Stimulated activated CD8-positive, alpha-beta memory T cell treated with anti-CD3 and anti-CD28 coated beads, Interleukin-12 subunit alpha, Interleukin-12 subunit beta, amount 100 ng/mL, for 24 hours (primary cell): ENCODE results near the gene SEMA3D.

Experiments
- DNase-seq: peaks from one replicate; pipeline ENCODE4 v3.0.0-alpha.2; 2020; ENCODE audit errors: extremely low read depth

SEMA3D gene

GRCh38 chr7:85079434-85079833 is 107.4 kb downstream of the SEMA3D start:
- DNase-seq, result no peak

GRCh38 chr7:85078181-85078580 is 108.7 kb downstream of the SEMA3D start:
- no peak for DNase-seq

- DNase-seq, result no peak
These were observed 111.0 kb downstream of the SEMA3D start for GRCh38 chr7:85075864-85076263.

DNA sequence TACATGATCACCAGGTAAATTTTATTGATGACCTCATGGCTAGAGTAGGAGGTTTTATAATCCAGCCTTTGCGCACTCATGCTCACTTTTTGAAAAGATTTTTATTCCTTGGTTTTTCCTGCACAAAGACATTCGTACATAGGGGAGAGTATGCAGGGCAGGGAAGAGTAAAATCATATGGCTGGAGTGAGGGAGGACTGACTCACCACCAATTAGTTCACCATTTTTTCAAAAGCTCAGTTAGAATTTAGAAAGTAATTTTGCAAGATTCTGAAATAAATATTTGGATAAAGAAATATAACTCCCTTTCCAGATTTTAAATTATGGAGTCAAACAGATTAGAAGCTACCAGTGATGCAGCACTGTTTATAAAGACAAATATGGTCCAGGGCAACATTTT is 111.9 kb downstream of the SEMA3D start:
- DNase-seq, result no peak

GRCh38 chr7:85074016-85074415 is 112.8 kb downstream of the SEMA3D start:
- no peak for DNase-seq

DNA sequence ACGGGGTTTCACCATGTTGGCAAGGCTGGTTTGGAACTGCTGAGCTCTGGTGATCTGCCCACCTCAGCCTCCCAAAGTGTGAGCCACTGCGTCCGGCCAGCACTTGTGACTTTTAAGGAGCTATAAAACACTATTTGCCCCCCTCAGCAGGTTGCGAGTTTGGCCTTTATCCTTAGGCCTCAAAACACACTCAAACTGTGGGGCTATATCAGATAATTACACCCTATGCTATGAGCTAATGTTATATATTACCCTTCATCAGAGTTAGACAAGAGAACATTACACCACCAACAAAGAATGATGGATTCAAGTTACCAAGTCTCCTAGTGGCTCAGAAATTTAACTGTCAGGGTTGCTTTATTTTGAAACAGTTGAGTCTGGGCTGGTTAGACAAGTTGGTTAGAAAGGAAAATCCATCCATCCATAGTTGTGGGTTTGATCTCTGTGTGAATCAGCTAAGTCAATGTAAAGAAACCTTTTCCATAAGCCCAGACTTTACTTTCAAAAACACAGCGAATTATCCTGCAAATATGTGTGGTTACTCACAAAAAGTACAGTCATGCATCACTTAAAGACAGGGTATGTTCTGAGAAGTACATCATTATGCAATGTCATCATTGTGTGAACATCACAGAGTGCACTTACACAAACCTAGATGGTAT is 115.8 kb downstream of the SEMA3D start:
- no peak for DNase-seq

GRCh38 chr7:85068799-85069198 is 118.1 kb downstream of the SEMA3D start:
- no peak for DNase-seq

DNA sequence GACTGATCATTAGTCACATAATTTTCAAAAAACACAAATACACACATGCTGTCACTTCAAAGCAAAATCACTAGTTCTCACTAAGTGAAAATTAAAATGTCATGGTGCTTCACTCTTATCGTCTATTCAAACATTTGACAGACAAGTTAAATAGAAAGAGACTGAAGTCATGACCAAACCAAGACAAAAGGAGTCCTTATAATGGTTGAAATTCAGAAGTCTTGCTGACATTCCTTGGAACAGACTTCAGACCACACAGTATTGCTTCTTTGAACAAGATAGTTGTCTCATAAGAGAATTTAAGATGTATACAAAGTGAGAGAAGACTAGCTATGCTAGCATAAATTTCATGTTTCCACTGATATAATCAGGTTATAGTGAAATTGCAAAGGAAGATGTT is 119.5 kb downstream of the SEMA3D start:
- DNase-seq, result no peak

DNA sequence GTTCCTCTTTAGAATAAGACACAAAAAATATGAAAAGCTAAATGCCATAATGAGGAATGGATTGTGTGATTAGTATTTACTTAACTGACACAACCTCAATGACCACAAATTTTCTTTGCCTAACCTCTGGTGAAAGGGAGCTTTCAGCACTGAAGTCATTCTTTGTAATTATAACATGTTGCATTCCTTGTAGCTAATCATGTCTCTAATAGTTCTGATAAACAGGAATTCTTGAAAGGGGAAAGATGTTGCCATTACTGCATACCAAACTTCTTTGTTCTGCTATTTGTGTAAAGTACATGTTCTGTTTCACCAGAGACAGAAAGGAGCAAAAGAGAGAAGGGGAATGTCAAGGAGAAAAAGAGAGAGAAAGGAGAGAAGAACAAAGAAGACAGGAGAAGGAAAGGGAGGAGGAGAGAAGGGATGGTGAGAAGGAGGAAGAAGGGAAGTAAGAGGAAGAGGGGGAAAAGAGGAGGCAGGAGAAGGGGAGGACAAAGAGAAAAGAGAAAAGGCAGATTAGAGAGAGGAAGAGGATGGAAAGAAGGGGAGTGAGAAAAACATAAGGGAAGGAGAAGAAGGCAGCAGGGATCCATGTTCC is 120.9 kb downstream of the SEMA3D start:
- DNase-seq, result no peak

DNA sequence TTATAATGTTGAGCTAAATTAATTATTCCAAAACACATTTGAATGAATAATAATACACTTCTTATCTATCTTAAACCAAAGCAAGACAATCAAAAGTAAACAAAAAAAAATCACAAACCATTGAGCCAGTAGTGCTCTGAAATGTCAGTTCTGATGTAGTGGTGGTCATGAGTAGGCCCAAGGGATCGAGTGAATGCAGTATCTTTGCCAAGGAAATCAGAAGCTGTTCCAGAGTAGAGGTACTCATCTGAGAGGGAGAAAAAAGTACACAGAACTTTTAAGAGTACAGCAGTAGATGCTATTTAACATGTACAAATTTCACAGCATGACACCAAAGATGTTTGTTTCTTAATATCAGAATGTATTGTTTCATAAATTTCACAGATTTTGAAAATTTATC is 121.5 kb downstream of the SEMA3D start:
- DNase-seq, result no peak

- DNase-seq, result no peak
These were observed 124.2 kb downstream of the SEMA3D start for GRCh38 chr7:85062651-85063050.

GRCh38 chr7:85061456-85061855 is 125.4 kb downstream of the SEMA3D start:
- no peak for DNase-seq

- no peak for DNase-seq
These were observed 126.2 kb downstream of the SEMA3D start for GRCh38 chr7:85060696-85061095.

- DNase-seq, result no peak
These were observed 130.9 kb downstream of the SEMA3D start for GRCh38 chr7:85055906-85056305.

DNA sequence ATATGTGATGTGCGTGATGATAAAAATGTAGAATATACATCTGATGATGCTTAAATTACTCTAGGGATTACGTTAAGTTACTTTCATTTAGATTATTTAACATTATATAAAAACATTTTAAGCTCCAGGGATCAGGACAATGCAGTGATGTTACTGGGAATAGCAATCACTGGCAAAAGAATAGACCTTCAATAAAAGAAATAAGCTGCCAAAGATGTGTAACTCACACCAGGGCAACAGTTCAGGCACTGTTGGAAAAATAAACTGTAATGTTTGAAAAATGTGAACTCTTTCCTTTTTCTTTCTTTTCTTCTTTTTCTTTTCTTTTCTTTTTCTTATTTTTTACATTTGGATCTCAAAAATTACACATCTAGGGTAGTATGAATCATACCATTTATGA is 131.7 kb downstream of the SEMA3D start:
- no peak for DNase-seq

DNA sequence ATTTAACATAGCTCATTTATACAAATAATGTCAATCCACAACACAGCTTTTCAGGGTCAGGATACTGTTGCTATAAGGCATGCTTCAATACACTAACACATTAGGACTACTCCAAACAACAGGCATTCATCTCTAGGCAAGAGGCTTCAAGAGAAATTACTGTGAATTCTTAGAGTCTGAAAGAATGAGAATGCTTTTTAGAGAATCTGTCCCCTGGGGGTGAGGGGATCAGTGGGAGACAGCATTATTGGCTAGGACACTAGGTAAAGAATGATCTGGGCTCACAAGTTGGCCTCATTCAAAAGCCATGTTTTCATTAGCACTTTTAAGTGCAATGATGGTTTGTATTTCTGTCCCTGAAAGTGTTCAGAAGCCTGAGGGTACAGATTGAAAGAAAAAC is 132.6 kb downstream of the SEMA3D start:
- DNase-seq, result no peak

DNA sequence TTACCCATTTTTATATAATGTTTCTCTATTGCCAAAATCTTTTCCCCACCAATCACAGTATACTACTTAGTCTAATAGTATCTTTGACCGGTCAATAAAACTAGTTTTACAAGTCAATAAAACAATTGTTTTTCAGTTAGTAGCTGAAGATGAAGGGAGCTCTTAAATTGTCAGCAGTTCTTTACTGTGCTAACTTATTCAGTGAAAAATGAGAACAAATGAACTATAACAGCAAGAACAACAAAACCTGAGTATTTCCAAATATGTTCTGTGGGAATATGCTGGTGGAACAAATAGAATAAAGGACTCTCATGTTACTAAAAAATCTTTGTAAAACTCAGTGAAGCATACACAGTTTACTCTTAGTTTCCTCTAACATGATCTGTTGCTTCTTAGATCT is 134.0 kb downstream of the SEMA3D start:
- DNase-seq, result no peak

DNA sequence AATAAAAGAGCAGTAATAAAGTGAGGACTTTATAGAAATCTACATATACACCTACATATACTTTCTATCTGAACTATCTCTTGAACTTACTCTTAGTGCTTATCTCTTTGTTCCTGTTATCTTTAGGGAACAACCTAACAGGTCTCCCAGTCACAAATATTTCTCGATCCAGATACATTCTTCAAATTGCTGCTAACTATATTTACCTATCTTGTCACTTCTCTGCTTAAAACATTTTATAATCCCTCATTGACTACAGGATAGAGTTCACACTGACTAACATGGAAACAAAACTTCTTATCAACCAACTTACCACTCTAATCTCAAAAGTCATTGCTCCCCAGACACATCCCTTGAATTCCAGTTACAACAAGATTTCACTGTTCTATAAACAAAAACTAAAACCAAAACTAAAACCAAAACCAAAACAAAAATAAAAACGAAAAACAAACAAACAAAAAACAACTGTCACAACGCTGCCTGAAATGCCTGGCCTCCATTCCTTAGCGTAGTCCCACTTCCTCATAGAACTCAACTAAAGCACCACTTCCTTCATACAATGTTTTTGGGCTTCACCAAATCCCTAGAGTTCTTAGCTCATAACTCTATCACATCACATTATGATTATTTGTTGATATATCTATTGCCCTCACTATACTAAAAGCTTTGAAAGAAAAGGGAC is 134.7 kb downstream of the SEMA3D start:
- no peak for DNase-seq

GRCh38 chr7:85046534-85046933 is 140.3 kb downstream of the SEMA3D start:
- DNase-seq, result no peak

DNA sequence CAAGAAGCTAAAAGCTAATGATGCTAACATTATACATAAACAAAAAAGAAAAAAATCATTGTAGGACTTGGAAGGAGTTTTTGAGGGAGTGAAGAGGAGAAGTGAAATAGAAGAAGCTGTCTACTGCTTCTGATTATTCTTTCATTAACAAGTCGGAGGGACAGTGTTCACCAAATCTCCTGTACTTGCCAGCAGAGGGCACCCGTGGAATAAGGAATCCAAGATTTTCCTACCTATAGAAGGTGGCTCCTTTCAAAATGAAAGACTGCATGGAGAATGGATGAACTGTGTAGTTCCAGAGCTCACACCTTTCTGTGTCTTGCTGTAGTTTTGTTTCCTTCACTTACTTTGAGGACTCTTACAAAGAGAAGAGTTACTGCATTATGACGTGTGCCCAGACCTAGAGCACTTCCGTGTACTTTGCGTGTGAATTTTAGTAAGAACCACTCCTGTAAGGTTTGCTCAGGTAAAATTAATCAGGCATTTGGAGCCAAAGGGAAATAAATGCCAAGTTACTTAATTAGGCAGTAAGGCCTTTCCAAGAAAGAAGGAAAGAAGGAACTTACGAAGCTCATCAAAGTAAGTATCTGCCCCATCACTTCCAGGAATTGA is 145.1 kb downstream of the SEMA3D start:
- DNase-seq, result no peak

DNA sequence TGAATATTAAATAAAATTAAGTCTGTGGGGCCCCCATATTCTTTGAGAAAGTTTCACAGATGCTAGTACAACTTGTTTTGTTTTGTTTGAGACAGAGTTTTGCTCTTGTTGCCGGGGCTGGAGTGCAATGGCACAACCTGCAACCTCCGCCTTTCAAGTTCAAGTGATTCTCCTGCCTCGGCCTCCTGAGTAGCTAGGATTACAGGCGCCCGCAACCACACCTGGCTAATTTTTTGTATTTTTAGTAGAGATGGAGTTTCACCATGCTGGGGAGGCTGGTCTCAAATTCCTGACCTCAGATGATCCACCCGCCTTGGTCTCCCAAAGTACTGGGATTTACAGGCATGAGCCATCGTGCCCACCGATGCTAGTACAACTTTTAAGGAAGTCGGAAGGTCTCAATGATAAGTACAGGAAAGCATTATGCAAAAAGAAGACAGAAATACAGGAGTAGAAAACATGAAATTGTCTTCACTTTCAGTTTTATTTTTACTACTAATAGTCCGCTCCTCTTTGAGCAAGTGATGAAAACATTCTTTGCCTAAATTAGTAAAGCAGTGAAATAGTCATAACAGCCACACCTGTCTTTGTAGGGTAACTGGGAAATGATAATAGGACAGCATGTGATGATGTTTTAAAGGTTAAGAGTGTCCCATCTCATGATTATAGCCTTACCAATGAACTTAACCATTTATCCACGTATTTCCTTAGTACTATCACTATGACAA is 147.5 kb downstream of the SEMA3D start:
- DNase-seq, result no peak

DNA sequence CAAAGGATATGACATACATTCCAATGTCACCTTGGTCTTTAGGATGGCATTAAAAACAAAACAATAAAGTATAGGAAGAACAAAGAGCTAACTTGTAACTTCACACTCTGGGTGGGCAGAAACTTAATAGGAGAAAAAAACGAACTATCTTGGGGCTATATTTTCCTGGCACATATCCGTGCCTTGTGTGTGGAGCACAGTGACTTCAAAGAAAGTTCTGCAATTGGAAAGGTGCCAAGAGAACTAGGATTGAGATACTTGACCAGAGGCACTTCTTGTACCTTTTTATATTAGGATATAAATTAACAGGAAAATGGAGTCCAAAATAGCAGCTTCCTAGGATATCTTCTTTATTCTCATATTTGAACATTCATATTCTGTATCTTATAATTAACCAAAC is 148.4 kb downstream of the SEMA3D start:
- DNase-seq, result no peak
